GM18873 (cell line): ENCODE measurements around the gene RNF128.
A peak's percentile ranks its signal among the peaks of the same experiment; 100 is the strongest.
"Not testable (repeated sequence)": the region's sequence is repeated elsewhere in the genome, so short reads cannot be mapped to it uniquely, and the experiment has no call there.

Experiments used
- ATAC-seq: cut with Tn5 transposase; IDR thresholded peaks from one replicate; pipeline ENCODE4 v1.9.1; 2021; ENCODE audit warnings: mild to moderate bottlenecking, moderate library complexity, moderate number of reproducible peaks; ENCODE audit not compliant: unreplicated experiment, low FRiP score

The RNF128 gene

DNA sequence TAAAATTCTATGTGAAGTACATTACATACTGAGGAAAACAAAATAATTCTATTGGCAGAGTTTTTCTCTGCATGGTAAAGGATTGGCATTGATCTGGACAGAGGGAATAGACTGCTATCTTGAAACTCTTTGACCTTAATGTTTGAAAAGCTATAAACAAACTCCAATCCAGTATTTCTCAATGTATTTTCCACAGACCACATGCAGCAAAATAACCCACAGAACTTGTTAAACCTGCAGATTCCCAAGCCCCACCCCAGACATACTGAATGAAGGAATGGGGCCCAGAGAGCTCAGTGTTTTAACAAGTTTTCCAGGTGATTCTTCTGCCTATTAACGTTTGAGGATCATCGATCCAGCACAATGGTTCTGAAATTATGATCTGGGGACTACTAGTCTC is 15.7 kb downstream of the RNF128 start:
- no peak for ATAC-seq

DNA sequence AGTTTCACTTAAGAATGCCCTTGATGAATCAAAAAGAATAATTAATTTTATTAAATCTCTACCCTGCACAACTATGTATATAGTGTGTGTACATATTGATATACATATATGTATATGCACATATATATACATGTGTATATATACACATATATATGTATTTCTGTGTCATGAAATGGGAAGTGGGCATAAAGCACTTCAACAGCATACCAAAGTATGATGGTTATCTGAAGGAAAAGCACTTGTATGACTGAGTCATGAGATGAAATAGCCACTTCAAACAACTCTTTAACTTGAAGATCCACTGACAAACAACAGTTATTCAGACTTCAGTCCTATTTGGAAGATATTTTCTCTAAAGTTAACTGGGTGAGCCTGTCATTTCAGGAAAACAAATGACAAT is 16.3 kb downstream of the RNF128 start:
- ATAC-seq, result no peak

DNA sequence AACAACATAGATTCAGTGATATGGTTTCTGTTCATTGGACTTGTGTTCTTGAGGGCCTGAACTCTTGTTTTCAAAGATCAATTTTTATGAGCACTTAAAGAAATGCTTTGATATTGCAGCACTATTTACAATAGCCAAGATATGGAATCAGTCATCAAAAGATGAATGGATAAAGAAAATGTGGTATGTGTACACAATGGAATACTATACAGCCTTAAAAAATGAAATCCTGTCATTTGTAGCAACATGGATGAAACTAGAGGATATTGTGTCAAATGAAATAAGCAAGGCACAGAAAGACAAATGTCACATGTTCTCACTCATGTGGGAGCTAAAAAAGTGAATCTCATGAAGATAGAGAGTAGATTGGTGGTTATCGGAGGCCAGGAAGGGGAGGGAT is 21.9 kb downstream of the RNF128 start:
- no peak for ATAC-seq

DNA sequence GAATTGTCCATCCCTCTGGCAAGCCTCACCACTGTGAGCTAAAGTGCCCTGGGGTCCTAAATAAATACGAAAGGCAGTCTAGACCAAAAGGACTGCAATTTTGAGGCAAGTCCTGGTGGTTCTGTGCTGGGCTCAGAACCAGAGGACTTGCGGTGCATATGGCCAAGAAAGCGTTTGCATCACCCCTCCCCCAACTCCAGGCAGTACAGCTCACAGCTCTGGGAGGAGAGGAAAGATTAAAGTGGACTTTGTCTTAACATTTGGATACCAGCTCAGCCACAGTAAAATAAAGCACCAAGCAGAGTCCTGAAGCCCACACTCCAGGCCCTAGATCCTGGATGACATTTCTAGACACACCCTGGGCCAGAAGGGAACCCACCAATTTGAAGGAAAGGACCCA is 24.9 kb downstream of the RNF128 start:
- ATAC-seq, result no peak

DNA sequence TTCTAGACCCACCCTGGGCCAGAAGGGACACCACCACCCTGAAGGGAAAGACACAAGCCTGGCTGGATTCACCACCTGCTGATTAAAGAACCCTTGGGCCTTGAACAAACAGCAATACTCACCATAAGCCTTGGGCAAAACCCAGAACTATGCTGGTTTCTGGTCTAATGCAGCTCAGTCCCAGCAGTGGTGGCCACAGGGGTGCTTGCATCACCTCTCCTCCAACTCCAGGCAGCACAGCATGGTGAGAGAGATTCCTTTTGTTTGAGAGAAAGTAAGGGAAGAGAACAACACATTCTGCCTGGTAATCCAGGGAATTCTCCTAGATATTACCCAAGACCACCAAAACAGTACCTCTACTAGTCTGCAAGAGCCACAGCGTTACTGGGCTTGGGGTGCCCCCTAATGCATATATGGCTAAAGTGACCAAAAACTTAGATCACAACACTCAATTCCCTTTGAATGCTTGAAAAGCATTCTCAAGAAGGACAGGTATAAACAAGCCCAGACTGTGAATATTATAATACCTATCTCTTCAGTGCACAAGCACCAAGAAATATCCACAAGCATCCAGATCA is 25.7 kb downstream of the RNF128 start:
- ATAC-seq, result no peak

DNA sequence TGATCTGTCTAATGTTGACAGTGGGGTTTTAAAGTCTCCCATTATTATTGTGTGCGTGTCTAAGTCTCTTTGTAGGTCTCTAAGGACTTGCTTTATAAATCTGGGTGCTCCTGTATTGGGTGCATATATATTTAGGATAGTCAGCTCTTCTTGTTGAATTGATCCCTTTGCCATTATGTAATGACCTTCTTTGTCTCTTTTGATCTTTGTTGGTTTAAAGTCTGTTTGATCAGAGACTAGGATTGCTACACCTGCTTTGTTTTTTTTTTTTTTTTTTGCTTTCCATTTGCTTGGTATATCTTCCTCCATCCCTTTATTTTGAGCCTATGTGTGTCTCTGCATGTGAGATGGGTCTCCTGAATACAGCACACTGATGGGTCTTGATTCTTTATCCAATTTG is 42.8 kb downstream of the RNF128 start:
- not testable (repeated sequence) for ATAC-seq

DNA sequence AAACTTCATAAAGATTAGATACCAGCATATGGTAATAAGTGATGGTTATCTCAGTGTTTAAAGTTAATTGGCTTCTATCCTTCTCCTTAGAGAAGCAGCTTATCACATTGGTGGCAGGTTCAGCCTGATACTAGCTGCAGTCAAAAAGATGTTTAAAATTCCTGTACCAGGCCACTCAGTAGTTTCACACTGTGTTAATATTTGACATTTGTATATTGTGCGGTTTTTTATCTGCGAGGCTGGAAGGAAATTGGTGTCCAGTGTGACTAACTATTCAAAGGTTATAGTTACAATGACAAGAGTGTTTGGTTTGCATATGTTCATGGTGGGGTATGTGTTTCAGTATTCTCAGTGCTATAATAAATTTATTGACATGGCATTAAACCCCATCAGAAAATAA is 48.5 kb downstream of the RNF128 start:
- no peak for ATAC-seq

DNA sequence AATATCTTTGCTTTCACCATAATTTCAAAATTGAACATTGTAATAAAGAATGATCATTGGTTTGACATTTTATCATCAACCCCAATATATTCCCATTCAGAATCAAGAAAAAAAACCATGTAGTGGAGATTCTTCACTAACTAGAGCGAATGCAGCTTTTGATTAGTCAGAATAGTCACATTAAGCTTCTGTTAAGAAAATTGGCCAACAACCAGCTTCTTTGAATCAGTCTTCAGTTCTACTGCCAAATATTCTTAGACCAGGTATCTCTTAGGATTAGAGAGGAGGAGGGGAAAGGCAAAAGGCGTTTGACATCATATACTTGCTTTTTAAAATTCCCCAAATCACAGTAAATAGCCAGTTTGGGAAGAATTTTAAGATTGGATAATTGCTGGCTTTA is 53.8 kb downstream of the RNF128 start:
- no peak for ATAC-seq

DNA sequence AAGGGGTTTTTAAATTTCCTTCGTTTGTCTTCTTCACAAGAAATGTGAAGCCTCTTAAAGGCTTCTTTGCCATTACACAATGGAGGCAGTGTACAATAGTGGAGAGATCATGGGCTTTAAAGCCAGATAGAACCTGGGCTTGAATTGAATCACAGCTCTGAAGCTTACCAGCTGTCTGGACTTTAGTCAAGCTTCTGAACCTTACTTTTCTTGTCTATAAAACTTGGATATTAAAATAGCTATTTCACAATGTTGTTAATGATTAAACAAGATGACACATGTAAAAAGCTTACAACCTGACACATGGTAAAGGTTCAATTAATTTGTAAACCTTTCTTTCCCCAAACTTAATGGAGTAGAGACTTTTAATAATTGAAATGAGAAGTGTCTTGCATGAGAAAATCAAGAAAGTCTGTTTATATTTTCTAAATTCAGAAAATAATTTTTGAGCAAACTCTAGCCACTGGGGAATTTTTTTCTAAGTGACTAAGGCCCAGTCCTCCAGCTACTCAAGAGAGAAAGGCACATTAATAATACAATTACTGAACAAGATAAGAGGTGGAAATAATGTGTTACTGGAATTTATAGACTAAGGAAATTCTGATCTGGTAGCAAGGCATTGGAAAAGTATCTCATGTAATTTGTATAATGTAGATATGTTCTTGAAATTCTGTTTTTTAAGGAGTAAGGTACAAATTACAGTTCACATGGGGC is 54.3 kb downstream of the RNF128 start:
- no peak for ATAC-seq

DNA sequence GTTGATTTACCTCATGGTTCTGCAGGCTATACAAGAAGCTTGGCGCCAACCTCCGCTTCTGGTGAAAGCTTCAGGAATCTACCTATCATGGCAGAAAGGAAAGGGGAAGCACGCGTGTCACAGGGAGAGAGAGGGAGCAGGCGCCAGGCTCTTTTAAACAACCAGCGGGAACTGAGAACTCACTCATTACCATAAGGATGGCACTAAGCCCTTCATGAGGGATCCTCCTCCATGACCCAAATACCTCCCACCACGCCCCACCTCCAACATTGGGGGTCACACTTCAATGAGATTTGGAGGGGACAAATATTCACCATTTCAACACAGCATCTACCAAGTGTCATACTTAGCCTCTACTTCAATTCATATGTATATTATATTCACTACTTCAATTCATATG is 57.2 kb downstream of the RNF128 start:
- no peak for ATAC-seq

DNA sequence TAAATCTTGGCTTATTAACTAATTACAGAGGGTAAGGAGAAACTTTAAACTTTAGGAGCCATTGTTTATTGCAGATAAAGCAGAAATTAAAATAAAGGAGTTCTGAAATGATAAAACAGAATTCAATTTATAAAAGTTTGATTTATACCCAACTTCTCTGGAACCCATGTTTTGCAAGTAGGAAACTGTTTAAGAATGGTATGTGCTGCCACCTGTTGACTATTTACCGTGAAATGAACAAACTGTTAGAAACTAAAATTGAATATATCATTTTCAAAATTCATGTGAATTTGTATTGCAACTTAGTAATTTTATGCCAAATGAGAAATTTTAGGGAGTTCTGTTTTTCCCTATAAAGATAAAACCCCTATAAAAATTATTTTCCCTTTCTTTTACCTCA is 65.0 kb downstream of the RNF128 start:
- no peak for ATAC-seq

DNA sequence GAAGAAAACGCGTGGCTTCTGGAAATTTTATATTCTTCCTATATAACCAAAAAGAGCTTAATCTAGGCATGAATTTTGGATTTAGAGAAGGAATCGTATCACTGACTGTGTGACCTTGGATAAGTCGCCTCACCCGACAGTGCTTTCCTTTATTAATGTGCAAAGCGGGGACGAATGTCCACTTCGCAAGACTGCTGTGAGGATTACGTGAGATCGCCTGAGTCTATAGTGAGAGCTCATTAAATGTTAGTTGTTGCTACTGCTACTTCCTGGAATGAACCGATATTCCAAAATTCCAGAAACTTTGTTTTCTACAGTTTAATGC is 75.5 kb downstream of the RNF128 start:
- no peak for ATAC-seq

DNA sequence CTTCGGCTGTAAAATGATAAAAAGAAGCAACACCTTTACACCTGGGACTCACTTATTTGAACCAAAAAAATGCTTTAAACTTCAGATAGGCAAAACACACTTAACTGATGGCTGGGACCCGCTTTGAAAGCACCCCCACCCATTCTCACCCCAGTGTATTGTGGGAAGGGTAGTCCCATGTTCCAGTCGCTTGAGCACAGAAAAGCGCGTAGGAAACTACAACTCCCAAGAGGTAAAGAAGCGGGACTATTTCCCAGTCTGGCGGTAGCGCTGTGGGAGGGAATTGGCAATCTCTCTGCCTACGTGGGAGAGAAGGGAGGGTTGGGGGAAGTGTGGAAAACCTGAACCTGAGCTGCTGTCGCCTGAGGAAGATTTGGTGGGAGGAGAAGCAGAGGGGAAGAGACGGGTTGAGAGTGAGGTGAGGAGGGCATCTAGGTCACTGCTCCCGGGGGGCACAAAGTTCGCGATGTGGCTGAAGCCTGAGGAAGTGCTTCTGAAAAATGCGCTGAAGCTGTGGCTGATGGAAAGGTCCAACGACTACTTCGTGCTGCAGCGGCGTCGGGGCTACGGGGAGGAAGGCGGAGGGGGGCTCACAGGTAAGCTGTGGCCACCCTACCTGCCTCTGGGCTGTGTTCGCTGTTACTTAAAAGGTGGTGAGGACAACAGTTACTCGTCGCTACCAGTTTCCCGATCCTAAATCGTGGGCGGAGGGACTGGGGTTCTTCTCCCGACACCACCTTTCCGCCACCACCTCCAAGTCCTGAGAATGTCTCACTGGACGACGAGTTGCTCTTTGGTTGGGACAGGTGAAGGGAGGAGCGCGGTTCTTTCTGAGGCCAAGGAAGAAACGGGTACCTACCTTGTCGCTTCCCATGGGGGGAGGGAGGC is 76.1 kb downstream of the RNF128 start, which contains the start of gene TBC1D8B:
TSS of gene TBC1D8B (plus strand) at position 286 of the 888 bp plus-strand sequence. CDS start at position 467, 181 bp downstream.
- peak; percentile 97 for ATAC-seq

DNA sequence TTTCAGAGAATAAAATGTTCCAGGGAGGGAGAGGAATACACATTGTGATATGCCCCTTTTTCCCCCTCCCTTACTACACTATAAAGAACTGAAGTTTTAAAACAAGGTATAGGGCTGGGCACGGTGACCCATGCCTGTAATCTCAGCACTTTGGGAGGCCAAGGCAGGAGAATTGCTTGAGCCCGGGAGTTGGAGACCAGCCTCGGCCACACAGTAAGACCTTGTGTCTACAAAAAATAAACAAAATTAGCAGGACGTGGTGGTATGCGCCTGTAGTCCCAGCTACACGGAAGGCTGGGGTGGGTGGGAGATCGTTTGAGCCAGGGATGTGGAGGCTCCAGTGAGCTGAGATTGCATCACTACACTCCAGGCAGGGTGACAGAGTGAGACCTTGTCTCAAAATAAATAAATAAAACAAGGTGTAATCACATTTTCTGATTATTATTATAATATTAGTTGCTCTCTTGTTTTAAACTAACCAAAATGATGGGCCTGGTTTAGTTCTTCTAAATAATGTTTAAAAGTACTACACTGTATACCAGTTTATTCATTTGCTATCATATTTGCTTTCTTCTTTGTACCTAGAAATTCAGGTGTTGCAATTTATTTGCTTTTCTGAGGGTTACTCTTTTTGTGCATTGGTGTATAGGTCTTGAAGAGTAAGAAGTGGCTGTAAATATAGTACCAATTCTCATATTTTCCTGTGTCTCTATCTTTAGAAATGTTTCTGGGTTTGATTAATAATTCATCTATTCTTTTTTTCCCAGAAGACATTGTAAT is 84.8 kb downstream of the RNF128 start:
- ATAC-seq, result no peak

DNA sequence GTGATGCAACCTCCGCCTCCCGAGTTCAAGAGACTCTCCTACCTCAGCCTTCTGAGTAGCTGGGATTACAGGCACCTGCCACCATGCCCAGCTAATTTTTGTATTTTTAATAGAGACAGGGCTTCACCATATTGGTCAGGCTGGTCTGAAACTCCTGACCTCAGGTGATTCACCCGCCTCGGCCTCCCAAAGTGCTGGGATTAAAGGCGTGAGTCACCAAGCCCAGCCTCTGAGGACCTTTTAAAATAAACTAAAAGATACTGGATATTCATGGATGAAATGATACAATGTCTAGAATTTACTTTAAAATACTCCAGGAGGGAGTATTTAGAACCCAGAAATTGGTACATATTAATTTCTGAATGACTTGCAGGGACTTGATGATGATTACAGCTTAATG is 86.4 kb downstream of the RNF128 start:
- not testable (repeated sequence) for ATAC-seq

DNA sequence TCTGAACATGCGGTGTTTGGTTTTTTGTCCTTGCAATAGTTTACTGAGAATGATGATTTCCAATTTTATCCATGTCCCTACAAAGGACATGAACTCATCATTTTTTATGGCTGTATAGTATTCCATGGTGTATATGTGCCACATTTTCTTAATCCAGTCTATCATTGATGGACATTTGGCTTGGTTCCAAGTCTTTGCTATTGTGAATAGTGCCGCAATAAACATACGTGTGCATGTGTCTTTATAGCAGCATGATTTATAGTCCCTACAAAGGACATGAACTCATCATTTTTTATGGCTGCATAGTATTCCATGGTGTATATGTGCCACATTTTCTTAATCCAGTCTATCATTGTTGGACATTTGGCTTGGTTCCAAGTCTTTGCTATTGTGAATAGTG is 87.6 kb downstream of the RNF128 start:
- not testable (repeated sequence) for ATAC-seq
